Memory B cell (primary cell): ENCODE measurements around the gene BRWD1.

ENCODE experiments used
- ATAC-seq: fragments of 150-1000 bp; cut with Tn5 transposase; 2 replicates; pipeline ENCODE4 v1.10.0; 2021; ENCODE audit warnings: low read depth, mild to moderate bottlenecking, moderate library complexity
- DNase-seq, 2 donors: peaks; one replicate each; pipeline ENCODE4 v3.0.0; 2022; ENCODE audit warnings: low spot score in 2 of 2
- H3K27ac Mint-ChIP-seq: one replicate; pipeline ENCODE4 v1.8.0; 2022; ENCODE audit warnings: mild to moderate bottlenecking, moderate library complexity, mixed read lengths
- H3K27me3 Mint-ChIP-seq: one replicate; pipeline ENCODE4 v1.8.0; 2022; ENCODE audit warnings: mixed read lengths
- H3K36me3 Mint-ChIP-seq: one replicate; pipeline ENCODE4 v1.8.0; 2022; ENCODE audit warnings: mild to moderate bottlenecking, mixed read lengths
- H3K4me1 Mint-ChIP-seq: one replicate; pipeline ENCODE4 v1.8.0; 2022; ENCODE audit warnings: mixed read lengths
- H3K4me3 Mint-ChIP-seq: one replicate; pipeline ENCODE4 v1.8.0; 2022; ENCODE audit warnings: mild to moderate bottlenecking, moderate library complexity, mixed read lengths
- H3K9me3 Mint-ChIP-seq: one replicate; pipeline ENCODE4 v1.8.0; 2022; ENCODE audit warnings: mixed read lengths

The BRWD1 gene

DNA sequence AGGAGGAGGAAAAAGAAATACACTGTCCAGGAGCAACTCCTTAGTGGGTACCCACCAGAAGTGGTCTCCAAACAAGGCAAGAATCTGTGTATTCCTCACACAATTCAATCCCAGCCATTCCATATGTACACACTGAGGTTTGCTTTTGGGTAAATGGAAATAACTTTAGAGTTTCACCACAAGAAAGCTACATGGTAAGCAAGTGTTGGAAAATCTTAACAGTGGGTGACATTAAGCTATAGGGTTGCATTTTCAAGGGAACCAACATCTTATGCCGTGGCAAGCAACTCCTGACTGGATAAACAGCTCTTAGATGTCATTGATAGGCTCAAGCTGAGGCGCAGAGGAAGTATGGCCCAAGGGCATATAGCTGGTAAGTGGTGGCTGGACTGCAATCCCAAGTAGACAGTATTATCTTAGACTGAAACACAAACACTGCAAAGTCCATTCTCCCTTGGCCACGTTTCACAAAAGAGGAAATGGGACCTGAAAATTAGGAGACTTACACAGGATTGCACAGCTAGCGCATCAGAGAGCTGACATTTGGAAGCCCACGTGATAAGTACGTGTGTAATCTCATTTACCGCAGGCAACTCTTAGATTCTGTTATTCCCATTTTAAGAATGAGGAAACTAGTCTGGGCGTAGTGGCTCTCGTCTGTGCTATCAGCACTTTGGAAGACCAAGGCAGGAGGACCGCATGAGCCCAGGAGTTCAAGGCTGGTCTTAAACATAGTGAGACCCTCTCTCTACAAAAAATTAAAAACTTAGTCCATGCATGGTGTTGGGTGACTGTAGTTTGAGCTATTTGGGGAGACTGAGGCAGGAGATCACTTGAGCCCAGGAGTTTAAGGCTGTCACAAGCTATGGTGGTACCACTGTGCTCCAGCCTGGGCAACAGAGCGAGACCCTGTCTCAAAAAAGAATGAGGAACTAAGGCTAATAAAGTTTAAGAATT is 4.0 kb upstream of the BRWD1 start:
- H3K4me1 Mint-ChIP-seq: peaks cover 42% of the 10 kb centered on the region
- no peak for ATAC-seq
- no peaks in the 10 kb centered on the region for H3K36me3 Mint-ChIP-seq
- DNase-seq: no peak
- H3K4me3 Mint-ChIP-seq: no peak overlapping the region
- peak overlapping the region; percentile 77 for H3K27ac Mint-ChIP-seq
- no peaks in the 10 kb centered on the region for H3K9me3 Mint-ChIP-seq
- no peaks in the 10 kb centered on the region for H3K27me3 Mint-ChIP-seq

DNA sequence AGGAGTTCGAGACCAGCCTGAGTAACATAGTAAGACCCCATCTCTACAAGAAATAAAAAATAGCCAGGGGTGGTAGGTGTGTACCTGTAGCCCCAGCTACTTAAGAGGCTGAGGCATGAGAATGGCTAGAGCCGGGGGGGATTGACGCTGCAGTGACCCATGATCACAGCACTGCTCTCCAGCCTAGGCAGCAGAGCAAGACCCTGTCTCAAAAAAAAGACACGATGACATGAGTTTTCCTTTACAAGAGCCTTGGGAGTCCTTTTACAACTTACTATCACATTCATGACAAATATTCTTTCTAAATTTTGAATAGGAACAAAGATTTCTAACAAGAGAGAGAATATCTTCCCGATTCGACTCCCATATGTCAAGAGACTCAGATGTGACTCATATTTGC is 3.3 kb upstream of the BRWD1 start:
- Mint-ChIP-seq H3K4me3 (no peak overlapping the region), H3K9me3 (no peaks in the 10 kb centered on the region), H3K36me3 (peaks cover 3% of the 10 kb centered on the region), H3K27me3 (no peaks in the 10 kb centered on the region), H3K4me1 (peaks cover 48% of the 10 kb centered on the region), H3K27ac (peak overlapping the region; percentile 77)
- DNase-seq (no peak), ATAC-seq (no peak)

DNA sequence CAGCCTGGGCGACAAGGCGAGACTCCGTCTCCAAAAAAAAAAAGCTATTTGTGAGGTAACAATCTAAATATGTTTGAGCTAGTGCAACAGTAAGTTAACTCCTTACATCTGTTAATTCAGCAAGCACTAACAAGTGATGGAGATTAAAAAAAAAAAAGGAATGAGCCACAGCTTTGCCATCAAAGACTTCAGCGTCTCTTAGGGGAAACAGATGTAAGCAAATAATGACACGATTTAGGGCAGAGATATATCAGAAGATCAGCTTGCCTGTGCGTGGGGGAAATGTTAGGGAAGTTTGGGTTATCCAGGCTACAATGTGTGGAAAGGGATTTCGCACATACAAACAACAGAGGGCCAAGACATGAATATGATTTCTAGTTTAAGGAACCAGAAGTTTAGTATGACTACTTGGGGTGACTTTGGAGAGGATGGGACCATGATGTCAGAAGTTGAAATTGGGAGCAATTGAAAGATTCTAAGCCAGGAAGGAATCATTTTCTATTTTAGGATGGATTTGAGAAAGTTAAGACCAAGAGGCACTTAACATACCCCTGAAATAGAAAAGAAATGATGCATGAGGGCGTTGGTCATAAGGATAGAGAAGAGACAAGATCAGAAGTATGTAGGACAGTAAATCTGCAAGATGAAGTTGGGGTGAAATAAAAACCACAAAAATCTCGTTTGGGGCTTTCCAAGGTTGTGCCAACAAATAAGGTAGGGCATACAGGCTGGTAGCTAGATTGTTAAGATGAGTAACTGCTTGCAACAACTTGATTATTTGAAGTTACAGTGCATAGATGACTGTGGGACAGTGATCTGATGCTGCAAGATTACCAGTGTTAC is 2.4 kb upstream of the BRWD1 start:
- Mint-ChIP-seq H3K9me3 (no peaks in the 10 kb centered on the region), H3K27me3 (no peaks in the 10 kb centered on the region), H3K4me3 (no peak overlapping the region), H3K27ac (peak overlapping the region; percentile 69), H3K36me3 (peaks cover 4% of the 10 kb centered on the region), H3K4me1 (peaks cover 45% of the 10 kb centered on the region)
- ATAC-seq (peak; percentile 13), DNase-seq (peak in 1 of 2 donors; percentile 12)

DNA sequence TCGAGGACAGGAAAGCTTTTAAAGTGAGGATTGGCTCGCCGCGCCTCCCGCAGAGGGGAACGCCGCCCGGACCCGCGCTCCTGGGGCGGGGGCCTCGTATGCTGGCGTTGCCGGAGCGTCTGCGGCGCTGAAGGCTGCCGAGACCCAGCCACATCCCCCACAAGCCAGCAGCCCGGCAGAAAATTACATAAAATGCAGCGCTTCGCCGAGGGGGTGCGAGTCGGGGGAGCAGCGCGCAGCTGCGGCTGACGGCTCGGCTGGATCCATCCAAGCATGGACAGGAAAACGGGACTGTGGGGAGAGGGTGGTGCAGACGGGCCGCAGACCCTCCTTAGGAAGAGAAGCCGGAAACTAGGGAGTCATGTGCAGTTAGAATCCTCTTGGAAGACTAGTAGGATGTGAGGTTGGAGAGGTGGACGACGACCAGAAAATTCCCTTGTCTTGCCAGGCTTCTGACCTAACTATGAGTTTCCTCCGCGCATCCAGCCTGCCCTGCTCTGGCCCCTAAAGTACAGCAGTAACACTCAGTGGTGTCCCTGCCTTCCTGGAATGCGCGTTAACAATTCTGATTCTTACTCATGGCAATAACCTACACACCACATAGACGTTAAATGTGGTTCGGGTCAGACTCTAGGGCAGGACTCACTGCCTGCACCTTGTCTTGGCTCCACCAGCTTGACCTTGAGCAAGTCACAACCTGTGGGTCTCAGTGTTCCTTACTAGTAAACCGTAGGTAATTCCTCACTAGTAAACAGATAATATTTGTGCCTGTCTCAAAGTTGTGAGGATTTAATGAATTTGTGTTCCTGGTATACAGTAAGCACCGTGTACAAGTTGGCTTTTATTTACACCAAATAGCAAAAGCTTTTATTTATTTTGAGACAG is 953 bp upstream of the BRWD1 start:
- peaks cover 49% of the 10 kb centered on the region for H3K4me1 Mint-ChIP-seq
- ATAC-seq (peak; percentile 6), DNase-seq (no peak)
- no peaks in the 10 kb centered on the region for H3K9me3 Mint-ChIP-seq
- H3K27me3 Mint-ChIP-seq: no peaks in the 10 kb centered on the region
- H3K36me3 Mint-ChIP-seq: peaks cover 6% of the 10 kb centered on the region
- peak overlapping the region; percentile 88 for H3K4me3 Mint-ChIP-seq
- H3K27ac Mint-ChIP-seq: peak overlapping the region; percentile 90

DNA sequence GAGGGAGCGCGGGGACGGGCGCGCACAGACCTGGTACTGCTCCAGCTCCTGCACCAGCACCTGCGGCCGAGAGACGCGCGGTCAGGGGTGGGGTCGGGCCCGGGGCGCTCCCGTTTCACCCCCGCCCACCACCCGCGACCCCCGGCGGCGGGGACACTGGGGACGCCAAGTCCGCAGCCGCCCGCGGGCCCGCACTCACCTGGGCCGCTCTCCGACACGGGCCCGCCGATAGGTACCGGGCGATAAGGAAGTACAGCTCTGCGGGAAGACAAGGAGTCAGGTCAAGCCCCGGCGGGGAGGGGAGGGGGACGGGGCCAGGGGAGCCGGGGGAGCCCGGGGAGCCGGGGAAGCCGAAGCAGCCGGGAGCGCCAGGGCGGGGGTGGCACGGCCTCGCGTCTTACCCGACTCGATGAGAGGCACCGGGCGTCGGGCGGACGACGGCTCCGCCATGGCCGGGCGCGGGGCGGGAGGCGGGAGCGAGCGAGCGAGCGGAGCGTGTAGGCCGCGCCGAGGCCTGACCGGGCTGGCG is 326 bp downstream of the BRWD1 start:
- DNase-seq: peak in 1 of 2 donors; percentile 53
- H3K4me3 Mint-ChIP-seq: peak overlapping the region; percentile 88
- H3K36me3 Mint-ChIP-seq: peaks cover 10% of the 10 kb centered on the region
- ATAC-seq: peak; percentile 3
- H3K27ac Mint-ChIP-seq: peak overlapping the region; percentile 90
- peaks cover 43% of the 10 kb centered on the region for H3K4me1 Mint-ChIP-seq
- H3K9me3 Mint-ChIP-seq: no peaks in the 10 kb centered on the region
- H3K27me3 Mint-ChIP-seq: no peaks in the 10 kb centered on the region

DNA sequence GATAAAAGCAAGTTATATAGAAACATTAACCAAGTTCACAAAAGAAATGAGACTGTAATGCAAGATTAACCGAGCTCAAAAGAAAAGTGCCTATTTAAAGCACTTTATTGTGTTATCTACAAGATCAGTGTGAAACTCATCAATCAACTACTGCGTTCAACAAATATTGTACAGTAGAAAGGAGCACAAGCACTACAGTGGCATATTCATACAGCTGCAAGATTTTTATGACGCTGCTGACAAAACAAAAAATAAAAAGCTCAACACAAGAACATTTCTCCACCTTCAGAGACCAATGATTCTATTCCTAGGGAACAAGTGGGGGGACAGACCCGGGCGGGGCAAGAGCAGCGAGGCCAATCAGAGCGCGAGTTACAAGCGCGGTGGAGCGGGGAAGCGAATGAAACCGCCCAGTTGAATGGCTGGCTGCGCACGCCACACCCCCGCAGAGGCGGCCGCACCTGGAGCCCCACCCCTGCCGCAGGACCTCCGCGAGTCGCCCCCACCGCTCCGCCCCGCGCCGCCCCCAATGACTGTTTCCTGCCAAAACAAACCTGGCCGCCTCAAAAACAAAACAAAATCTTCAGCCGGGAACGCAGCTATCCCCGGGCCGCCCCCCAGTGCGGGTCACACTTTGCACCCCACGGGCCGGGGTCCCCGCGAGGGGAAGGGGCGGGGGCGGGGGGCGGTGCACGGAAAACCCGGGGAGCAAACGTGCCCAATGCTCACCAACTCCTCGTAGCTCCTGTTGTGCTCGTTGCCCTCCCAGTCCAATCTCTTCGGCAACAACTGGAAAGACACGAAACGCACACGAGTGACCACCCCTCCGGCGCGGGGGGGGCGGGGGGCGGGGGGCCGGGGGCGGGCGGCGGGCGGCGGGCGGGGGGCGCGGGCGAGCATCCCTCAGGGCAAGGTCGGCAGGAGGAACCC is 1.1 kb downstream of the BRWD1 start:
- H3K4me3 Mint-ChIP-seq: peak overlapping the region; percentile 88
- peak; percentile 82 for ATAC-seq

DNA sequence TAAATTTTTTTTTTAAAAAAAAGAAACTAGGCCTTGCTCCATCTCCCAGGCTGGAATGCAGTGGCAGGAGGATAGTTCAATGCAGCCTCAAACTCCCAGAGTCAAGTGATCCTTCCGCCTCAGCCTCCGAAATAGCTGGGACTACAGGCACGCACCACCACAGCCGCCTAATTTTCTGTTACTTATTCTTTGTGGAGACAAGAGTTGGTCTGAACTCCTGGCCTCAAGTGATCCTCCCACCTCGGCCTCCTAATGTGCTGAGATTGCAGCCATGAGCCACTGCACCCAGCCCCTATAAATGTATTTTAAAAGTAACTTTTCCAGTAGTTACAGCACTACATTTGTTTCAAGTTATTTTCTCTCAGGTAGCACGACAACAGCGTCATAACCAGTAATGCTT is 2.3 kb downstream of the BRWD1 start:
- DNase-seq (no peak), ATAC-seq (no peak)
- Mint-ChIP-seq H3K27ac (no peak overlapping the region), H3K4me1 (peaks cover 33% of the 10 kb centered on the region), H3K4me3 (no peak overlapping the region), H3K9me3 (no peaks in the 10 kb centered on the region), H3K27me3 (no peaks in the 10 kb centered on the region), H3K36me3 (peaks cover 12% of the 10 kb centered on the region)

More for the DNA sequence above, 1.1 kb downstream of the BRWD1 start:
- DNase-seq: peak; percentile 96 to 98
- peaks cover 40% of the 10 kb centered on the region for H3K4me1 Mint-ChIP-seq
- no peaks in the 10 kb centered on the region for H3K9me3 Mint-ChIP-seq
- H3K36me3 Mint-ChIP-seq: peaks cover 11% of the 10 kb centered on the region
- H3K27ac Mint-ChIP-seq: peak overlapping the region; percentile 90
- no peaks in the 10 kb centered on the region for H3K27me3 Mint-ChIP-seq

DNA sequence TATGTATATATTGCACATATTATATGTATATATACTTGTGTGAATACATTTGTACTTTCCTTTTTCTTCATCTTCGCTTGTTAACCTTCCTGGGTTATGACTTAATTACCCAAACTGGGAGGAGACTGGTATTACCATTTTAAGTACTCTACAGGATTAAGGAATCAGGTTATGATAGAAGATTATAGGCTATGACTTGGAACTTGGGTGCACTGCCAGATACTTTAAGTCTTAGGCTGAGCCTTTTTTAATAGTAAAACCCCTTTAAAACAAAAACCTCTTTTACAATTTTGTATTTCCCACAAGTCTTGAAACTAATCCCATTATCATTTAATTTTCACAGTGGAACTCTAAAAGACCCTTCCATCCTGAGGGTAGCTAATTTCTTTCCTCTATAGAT is 6.0 kb downstream of the BRWD1 start:
- H3K36me3 Mint-ChIP-seq: peaks cover 17% of the 10 kb centered on the region
- DNase-seq (no peak), ATAC-seq (no peak)
- H3K27me3 Mint-ChIP-seq: no peaks in the 10 kb centered on the region
- H3K9me3 Mint-ChIP-seq: no peaks in the 10 kb centered on the region
- no peak overlapping the region for H3K4me3 Mint-ChIP-seq
- no peak overlapping the region for H3K27ac Mint-ChIP-seq
- peaks cover 22% of the 10 kb centered on the region for H3K4me1 Mint-ChIP-seq

DNA sequence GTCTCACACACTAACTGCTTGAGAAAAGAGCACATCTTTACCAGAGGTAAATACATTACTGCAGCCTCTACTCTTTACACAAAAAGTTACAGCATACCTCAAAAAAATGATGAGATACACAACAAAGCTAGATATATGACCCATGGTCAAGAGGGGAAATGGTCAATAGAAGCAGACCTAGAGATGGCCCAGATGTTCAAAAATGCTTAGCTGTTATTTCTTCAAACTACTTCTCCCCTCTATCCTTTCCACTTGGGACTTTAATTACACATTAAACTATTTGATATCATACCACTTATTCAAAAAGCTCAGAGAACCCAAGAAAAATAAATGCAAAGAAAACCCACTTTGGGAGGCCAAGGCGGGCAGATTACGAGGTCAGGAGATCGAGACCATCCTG is 12.8 kb downstream of the BRWD1 start:
- H3K4me1 Mint-ChIP-seq: peaks cover 9% of the 10 kb centered on the region
- peaks cover 27% of the 10 kb centered on the region for H3K36me3 Mint-ChIP-seq
- no peak for ATAC-seq

DNA sequence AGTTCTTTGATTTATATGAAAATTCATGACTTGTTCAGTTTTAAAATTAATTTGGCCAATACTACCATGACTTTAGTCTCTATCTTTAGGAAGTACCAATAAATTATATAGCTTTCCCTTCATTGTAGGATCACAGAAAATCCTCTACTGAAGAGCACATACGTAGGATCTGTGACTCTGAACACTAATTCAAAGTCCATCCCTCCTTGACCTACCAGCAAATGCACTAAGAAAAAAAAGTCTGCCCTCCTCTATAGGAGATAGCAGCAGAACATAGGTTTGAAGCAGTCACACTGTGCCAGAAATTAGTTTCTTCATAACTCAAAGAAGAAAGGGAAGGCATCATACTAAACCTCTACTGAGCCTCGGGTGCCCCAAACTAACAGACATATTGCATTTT is 16.5 kb downstream of the BRWD1 start:
- Mint-ChIP-seq H3K9me3 (peaks cover 1% of the 10 kb centered on the region), H3K4me1 (peaks cover 6% of the 10 kb centered on the region), H3K27me3 (no peaks in the 10 kb centered on the region), H3K27ac (no peak overlapping the region), H3K4me3 (no peak overlapping the region), H3K36me3 (peaks cover 39% of the 10 kb centered on the region)
- DNase-seq (no peak), ATAC-seq (no peak)

More for the DNA sequence above, 12.8 kb downstream of the BRWD1 start:
- no peak overlapping the region for H3K27ac Mint-ChIP-seq
- no peak for DNase-seq
- peaks cover 1% of the 10 kb centered on the region for H3K9me3 Mint-ChIP-seq
- H3K27me3 Mint-ChIP-seq: no peaks in the 10 kb centered on the region
- H3K4me3 Mint-ChIP-seq: no peak overlapping the region

DNA sequence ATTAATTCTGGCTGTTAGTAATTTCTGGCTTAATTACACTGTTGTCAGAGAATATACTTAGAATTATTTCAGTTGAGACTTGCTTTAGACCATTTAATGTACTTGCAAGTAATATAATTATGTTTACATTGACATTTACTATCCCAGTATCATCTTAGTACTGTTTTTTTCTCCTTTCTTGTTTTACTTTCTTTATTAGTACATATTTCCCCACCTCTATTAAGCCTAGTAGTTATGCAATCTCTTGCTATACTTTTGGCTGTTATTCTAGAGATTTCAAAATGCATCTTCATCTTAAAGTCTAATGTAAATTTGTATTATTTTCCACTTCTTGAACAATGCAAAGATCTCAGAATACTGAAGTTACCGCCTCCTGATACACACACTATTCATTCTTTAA is 24.4 kb downstream of the BRWD1 start:
- no peak overlapping the region for H3K4me3 Mint-ChIP-seq
- H3K27me3 Mint-ChIP-seq: no peaks in the 10 kb centered on the region
- H3K9me3 Mint-ChIP-seq: no peaks in the 10 kb centered on the region
- H3K4me1 Mint-ChIP-seq: peaks cover 3% of the 10 kb centered on the region
- peak overlapping the region; percentile 47 for H3K27ac Mint-ChIP-seq
- peaks cover 42% of the 10 kb centered on the region for H3K36me3 Mint-ChIP-seq
- no peak for DNase-seq
- ATAC-seq: no peak

DNA sequence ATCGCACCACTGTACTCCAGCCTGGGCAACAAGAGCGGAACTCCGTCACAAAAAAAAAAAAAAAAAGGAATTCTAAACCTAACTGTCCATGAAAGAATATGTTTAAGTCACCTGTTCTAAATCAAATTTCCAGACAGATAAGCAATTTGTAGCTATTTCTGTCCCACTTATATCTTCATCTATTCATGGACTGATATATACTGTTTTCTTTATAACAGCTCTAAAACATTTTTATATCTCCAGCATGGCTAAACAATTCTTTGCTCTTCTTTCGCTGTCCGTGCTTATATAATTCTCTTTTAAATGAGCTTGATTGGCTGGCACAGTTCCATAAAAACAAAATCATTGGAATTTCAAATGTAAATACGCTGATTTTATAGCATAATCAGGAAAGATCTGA is 30.5 kb downstream of the BRWD1 start:
- H3K4me1 Mint-ChIP-seq: no peaks in the 10 kb centered on the region
- peaks cover 14% of the 10 kb centered on the region for H3K36me3 Mint-ChIP-seq
- no peak for DNase-seq
- no peaks in the 10 kb centered on the region for H3K9me3 Mint-ChIP-seq
- ATAC-seq: no peak
- no peak overlapping the region for H3K4me3 Mint-ChIP-seq
- no peak overlapping the region for H3K27ac Mint-ChIP-seq
- no peaks in the 10 kb centered on the region for H3K27me3 Mint-ChIP-seq
